HUES64 (cell line): ENCODE results near the gene SPRR1A.

Experiments
- H3K27ac ChIP-seq: 2 replicates; pipeline ENCODE4 v1.7.0; 2013; ENCODE audit warnings: low read depth, low read length, inconsistent platforms
- H3K27me3 ChIP-seq: 2 replicates; pipeline ENCODE4 v1.6.1; 2013; ENCODE audit warnings: mild to moderate bottlenecking, low read length; ENCODE audit not compliant: insufficient read depth
- H3K36me3 ChIP-seq: 2 replicates; pipeline ENCODE4 v1.6.1; 2013; ENCODE audit warnings: mild to moderate bottlenecking, low read length; ENCODE audit not compliant: insufficient read depth
- H3K4me1 ChIP-seq: 2 replicates; pipeline ENCODE4 v1.6.1; 2013; ENCODE audit warnings: mild to moderate bottlenecking, low read length, moderate library complexity; ENCODE audit not compliant: insufficient read depth
- H3K4me3 ChIP-seq: 2 replicates; pipeline ENCODE4 v1.5.1; 2013; ENCODE audit warnings: mild to moderate bottlenecking, low read length, moderate library complexity
- H3K9ac ChIP-seq: 2 replicates; pipeline ENCODE4 v1.6.1; 2013; ENCODE audit warnings: mild to moderate bottlenecking, low read depth, low read length
- H3K9me3 ChIP-seq: 2 replicates; pipeline ENCODE4 v1.6.1; 2013; ENCODE audit warnings: low read depth, low read length; ENCODE audit not compliant: insufficient read depth
- WGBS: fragments of 150-250, 120-280 bp; methylation state at CpG from one replicate; pipeline ENCODE4 v1.1.7; 2013; ENCODE audit warnings: missing lambda C conversion rate; 5-methylcytosine and 5-hydroxymethylcytosine counted together

Gene SPRR1A

GRCh38 chr1:153028766-153029165 is 44.9 kb downstream of the SPRR1A start:
- WGBS: 52% methylated on average over 1 of the region's 1 CpG
- no peaks in the 10 kb centered on the region for H3K4me1 ChIP-seq
- no peak overlapping the region for H3K27ac ChIP-seq
- H3K27me3 ChIP-seq: no peaks in the 10 kb centered on the region
- H3K9me3 ChIP-seq: no peaks in the 10 kb centered on the region
- no peaks in the 10 kb centered on the region for H3K36me3 ChIP-seq
- H3K9ac ChIP-seq: no peak overlapping the region
- H3K4me3 ChIP-seq: no peak overlapping the region

GRCh38 chr1:153030895-153031294 is 47.0 kb downstream of the SPRR1A start, which contains the start of gene SPRR1B:
Gene SPRR1B (plus strand): TSS chr1:153031203. CDS start chr1:153032346, 1,143 bp downstream.
- H3K27ac ChIP-seq: no peak within 1 kb of the TSS
- no peaks in the 10 kb centered on the region for H3K36me3 ChIP-seq
- no peaks in the 10 kb centered on the region for H3K27me3 ChIP-seq
- H3K4me1 ChIP-seq: no peaks in the 10 kb centered on the region
- no peak within 1 kb of the TSS for H3K9ac ChIP-seq
- H3K9me3 ChIP-seq: no peaks in the 10 kb centered on the region
- no peak within 1 kb of the TSS for H3K4me3 ChIP-seq

GRCh38 chr1:153032073-153032472 is 48.2 kb downstream of the SPRR1A start:
- Histone ChIP-seq H3K27me3 (no peaks in the 10 kb centered on the region), H3K9ac (no peak overlapping the region), H3K4me1 (no peaks in the 10 kb centered on the region), H3K9me3 (no peaks in the 10 kb centered on the region), H3K36me3 (no peaks in the 10 kb centered on the region), H3K27ac (no peak overlapping the region), H3K4me3 (no peak overlapping the region)

- Histone ChIP-seq H3K4me3 (no peak overlapping the region), H3K27ac (no peak overlapping the region)
- WGBS: 20% methylated on average over 2 of the region's 3 CpGs
Observed at GRCh38 chr1:153032677-153033308, 48.9 kb downstream of the SPRR1A start.

DNA sequence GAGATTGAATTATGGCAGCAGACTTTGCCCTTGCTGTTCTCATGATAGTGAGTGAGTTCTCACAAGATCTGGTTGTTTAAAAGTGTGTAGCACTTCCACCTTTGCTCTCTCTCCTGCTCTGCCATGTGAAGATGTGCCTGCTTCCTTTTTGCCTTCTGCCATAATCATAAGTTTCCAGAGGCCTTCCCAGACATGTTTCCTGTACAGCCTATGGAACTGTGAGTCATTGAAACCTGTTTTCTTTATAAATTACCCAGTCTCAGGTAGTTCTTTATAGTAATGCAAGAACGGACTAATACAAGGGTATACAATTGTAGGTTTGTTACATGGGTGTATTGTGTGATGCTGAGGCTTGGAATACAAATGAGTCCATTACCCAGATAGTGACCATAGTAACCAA is 51.3 kb downstream of the SPRR1A start:
- 100% methylated on average over 1 of the region's 1 CpG for WGBS
- Histone ChIP-seq H3K36me3 (no peaks in the 10 kb centered on the region), H3K9ac (no peak overlapping the region), H3K9me3 (no peaks in the 10 kb centered on the region), H3K27me3 (no peaks in the 10 kb centered on the region), H3K4me3 (no peak overlapping the region), H3K27ac (no peak overlapping the region), H3K4me1 (no peaks in the 10 kb centered on the region)

More at GRCh38 chr1:153032677-153033308, 48.9 kb downstream of the SPRR1A start:
- Histone ChIP-seq H3K36me3 (no peaks in the 10 kb centered on the region), H3K9ac (no peak overlapping the region), H3K27me3 (no peaks in the 10 kb centered on the region), H3K4me1 (no peaks in the 10 kb centered on the region), H3K9me3 (no peaks in the 10 kb centered on the region)
